GM18505 (cell line): ENCODE data around the gene REPIN1.

Experiments
- ATAC-seq: cut with Tn5 transposase; IDR thresholded peaks from one replicate; pipeline ENCODE4 v1.9.1; 2021; ENCODE audit not compliant: unreplicated experiment
- POLR2A ChIP-seq: IDR thresholded peaks from 4 replicates; pipeline ENCODE4 v1.6.1; 2011; ENCODE audit warnings: borderline replicate concordance; ENCODE audit not compliant: insufficient read depth, insufficient read length; ENCODE audit errors: extremely low read depth

REPIN1 gene

DNA sequence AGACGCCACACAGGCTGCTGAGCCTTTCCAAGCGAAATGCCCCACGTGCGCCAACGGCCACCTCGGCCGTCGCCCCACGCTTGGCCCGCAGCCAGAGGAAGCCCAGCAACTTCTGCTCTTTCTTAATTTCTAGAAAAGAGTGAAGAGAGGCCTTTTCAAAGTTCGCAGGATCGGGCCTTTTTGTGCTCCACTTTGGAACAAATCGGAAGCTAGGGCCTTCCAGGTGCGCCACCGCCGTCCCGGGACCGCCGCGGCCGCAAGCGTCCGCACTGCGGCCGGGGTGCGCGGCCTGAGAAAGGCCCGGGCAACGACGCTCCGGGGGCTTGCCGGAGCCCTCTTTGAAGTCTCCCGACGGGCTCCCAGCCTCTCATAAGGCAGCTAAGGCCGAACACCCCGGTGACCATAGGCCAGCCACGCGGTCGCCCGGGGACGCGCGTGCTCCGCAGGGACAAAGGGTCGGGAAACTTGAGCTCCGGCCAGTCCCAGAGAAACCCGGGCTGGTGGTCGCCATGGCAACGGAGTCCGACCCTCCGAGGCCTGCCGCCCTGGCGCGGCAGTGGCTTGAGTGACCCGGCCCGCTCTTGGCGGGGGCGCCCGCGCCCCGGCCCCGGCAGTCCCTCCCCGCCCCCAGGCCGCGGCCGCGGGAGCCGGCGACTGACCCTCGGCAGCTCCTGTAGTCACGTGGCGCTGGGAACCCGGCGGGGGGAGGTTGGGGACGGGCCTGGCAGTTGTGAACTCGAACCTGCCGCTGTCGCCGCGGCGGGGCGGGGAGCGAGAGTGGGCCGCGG lies at the start of gene REPIN1:
TSS of gene REPIN1 (plus strand) at position 727 of the 788 bp plus-strand sequence. CDS start 890 bp downstream, outside the sequence.
- TF ChIP-seq POLR2A = peak; percentile 79

DNA sequence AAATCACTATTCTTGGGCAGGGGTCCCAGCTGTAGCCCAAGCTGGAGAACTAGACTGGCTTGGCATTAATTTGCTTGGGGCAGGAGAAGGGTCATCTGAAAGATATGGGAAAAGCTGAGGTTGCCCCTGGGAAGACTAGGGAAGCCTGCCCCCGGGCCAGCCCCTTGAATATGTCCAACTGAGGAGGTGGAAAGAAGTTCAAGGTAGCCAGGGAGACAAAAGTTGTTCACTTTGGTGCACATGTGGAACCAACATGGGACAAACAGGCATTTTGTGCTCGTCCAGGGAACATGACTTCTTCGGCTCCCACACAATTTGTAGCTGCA lies 46.9 kb upstream of the REPIN1 start:
- TF ChIP-seq POLR2A = no peak
- no peak for ATAC-seq

More for the DNA sequence above, at the start of gene REPIN1:
- ATAC-seq = peak; percentile 49

DNA sequence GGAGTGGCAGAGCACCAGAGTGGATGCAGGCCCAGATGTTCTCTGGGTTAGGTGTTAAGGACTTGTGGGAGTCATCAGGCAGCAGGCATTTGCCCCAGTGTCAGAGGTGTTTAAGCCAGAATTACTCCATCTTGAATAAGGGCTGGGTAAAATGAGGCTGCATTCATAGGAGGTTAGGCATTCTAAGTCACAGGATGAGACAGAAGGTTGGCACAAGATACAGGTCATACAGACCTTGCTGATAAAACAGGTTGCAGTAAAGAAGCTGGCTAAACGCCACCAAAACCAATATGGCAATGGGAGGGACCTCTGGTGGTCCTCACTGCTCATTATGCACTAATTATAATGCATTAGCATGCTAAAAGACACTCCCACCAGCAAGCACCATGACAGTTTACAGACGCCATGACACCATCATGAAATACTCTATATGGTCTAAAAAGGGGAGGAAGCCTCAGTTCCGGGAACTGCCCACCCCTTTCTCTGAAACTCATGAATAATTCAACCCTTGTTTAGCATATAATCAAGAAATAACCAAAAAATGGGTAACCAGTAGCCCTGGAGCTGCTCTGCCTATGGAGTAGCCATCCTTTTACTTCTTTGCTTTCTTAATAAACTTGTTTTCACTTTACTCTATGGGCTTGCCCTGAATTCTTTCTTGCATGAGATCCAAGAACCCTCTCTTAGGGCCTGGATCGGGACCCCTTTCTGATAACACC lies 46.3 kb upstream of the REPIN1 start:
- ATAC-seq = no peak

DNA sequence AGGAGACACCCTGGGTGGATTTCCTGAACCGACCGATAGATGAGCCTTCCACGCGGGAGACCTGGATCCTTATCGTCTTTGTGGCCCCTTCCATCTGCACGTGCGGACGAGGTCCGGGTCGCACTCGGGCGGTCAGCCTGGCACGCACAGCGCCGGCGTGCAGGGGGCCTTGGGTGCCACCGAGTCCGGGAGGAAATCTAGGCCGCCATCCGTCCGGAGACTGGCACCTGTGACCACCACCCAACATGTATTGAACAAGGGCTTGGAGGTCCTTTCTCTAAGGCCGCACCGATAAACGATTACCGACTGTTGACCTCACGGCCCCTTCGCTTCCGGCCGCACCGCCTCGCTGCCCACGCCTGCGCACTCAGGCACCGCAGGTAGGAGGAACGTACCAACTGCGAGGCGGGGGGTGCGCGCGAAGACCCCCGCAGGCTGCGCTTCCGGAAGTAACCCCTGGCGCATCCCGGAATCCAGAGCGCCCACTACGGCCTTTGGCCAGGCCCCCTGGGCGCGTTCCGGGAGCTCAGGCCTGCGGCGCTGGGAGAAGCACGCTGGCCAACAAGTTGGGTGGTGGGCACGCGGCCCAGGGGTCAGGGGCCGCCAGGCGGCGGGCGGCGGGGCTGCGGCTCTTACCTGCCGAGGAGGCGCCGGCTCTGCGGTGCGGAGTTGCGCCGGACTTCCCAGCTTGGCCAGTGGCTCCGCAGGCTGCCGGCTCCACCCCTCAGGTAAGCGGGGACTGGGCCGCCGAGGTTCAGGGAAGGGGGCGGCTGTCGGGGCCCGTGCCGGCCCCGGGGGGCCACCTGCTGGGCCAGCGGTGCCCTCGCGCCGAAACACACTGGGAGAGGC lies 45.6 kb upstream of the REPIN1 start, which contains the start of the genes ACTR3C and LRRC61:
TSS of gene ACTR3C (minus strand) at position 713 of the 849 bp plus-strand sequence. CDS start 28,249 bp downstream, outside the sequence.
TSS of gene LRRC61 (plus strand) at position 523 of the 849 bp plus-strand sequence. CDS start 13,507 bp downstream, outside the sequence.
- ATAC-seq = peak; percentile 58
- TF ChIP-seq POLR2A = peak; percentile 90

More for the DNA sequence above, 46.3 kb upstream of the REPIN1 start:
- TF ChIP-seq POLR2A = no peak

DNA sequence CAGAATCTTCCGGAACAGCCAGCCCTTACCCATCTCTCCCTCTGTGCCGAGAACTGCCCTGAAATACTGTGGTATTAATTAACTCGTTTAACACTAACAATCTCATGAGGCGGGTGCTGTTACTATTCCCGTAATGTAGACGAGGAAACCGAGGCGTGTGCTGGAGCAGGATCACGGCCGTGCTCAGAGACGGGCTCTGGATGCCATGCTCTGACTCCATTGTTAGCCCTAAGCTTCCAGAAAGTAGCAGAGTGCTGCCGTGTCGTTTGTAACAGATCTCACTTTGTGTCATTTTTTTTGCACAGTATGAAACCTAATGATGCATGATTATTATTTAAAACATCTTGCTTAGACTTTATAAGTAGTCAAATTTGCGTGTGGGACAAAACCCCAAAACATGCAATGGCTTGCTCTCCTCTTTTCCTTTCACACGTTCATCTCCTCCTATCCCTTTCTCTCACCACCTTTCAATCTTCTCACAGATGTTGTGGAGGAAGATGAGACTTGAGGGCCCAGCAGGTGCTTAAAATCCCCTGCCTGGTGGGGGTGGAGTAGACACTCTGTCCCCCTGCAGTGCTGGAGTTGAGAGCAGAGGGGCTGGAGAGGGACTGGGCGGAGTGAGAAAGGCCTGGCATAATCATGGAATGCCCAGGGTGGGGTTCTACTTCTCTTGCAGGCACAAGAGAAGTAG lies 44.8 kb upstream of the REPIN1 start:
- no peak for TF ChIP-seq POLR2A
- peak; percentile 12 for ATAC-seq

DNA sequence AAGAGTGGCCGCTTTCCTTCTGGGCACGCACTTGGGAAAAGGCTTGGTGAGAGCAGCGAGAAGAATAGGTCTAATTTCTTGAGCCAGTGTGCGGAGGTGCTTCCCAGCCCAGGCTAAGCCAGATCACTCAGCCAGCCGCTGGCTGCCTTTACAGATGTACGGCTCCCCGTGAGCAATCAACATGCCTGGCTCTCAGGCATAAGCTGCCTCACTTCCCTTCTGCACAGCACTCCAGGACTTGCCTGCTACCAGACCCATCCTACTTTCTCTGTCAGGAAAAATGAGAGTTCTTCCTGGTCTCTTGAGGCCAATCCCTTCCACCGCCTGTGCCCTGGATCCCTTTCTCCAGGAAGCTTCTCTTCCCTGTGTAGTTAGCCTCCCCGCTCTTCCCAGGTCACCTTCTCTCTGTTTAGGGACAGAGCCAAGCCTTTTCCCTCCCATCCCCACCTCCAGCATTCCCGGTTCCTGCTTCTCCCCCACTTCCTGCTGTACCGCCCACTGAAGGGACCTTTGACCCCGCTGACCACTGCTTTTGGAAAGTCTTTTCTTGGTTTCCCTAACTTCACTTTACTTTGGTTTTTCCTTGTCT lies 44.2 kb upstream of the REPIN1 start:
- no peak for ATAC-seq
- TF ChIP-seq POLR2A = no peak

DNA sequence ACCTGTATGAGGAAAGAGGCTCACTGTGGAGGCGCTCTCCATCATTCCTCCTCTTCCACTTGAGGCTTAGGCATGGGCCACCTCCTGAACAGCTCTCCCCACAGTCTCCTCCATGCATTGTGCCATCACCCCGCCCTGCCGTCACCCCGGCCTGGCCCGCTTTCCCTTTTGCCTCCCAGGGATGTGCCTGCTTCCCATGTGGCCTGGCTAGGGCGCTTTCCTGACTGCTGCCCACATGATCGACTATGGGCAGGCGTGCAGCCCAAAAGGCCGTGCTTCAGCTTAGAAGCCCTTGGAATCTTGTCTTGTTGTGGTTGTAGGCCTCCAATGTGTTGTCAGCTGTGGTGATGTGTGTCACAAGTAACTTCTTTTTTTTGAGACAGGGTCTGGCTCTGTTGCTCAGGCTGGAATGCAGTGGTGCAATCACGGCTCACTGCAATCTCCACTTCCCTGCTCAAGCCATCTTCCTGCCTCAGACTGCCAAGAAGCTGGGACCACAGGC lies 43.5 kb upstream of the REPIN1 start:
- no peak for TF ChIP-seq POLR2A
- no peak for ATAC-seq

DNA sequence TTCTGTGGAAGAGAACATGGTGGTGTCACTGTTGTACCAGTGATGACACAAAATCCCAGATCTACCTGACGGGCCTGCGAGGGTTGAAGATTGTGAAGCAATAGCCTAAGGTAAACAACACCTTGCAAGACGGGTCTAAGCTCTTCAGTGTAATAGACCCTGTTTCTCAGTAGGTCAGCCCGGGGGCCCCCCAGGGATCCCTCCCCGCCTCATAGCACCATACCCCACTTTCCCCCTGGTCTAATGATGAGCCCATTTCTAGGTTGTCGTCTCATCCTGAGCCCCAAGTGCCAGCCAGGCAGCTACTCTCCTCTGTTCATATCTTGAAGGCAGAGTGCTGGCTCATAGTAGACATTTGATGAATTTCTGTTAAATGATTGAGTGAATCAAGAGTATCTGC lies 42.7 kb upstream of the REPIN1 start:
- no peak for ATAC-seq
- no peak for TF ChIP-seq POLR2A

DNA sequence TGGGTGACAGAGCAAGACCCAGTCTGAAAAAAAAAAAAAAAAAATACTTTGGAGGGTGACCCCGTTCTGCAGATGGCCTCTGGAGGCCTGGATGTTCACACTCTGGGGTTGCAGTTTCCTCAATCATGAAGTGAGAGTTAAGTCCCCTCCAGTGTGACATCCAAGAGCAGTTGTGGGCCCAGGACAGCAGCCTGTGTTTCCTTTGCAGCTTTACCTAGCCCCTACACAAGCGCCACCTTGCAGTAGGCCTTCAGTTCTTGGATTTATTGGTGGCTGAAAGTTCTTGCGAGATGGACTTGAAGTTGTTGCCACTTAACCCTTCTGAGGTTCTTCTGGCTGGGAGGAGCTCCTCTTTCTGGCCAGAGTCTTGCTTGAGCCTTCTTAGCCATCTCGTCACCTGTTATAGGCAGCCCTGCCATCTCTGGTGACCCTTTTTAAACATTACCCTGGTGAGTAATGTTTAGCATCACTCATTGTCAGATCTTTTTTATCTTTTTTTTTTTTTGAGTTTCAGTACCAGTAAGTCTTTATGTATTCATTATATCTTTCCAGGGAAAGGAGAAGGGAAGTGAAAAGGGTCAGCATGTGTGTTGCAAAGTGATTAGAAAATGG lies 41.9 kb upstream of the REPIN1 start:
- TF ChIP-seq POLR2A = no peak
- no peak for ATAC-seq

DNA sequence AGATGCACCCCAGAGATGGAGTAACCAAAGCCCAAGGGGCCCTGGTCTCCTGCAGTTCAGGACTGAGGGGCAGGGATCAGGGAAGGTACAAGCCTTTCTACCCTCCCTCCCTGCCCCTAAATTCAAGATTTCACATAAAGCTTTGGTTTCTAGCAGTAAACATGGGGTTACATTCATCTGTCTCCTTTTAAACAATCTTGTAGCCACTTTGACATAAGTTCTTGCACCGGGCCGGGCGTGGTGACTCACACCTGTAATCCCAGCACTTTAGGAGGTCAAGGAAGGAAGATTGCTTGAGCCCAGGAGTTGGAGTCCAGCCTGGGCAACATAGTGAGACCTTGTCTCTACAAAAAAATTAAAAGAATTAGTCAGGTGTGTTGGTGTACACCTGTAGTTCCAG lies 41.3 kb upstream of the REPIN1 start:
- no peak for TF ChIP-seq POLR2A

DNA sequence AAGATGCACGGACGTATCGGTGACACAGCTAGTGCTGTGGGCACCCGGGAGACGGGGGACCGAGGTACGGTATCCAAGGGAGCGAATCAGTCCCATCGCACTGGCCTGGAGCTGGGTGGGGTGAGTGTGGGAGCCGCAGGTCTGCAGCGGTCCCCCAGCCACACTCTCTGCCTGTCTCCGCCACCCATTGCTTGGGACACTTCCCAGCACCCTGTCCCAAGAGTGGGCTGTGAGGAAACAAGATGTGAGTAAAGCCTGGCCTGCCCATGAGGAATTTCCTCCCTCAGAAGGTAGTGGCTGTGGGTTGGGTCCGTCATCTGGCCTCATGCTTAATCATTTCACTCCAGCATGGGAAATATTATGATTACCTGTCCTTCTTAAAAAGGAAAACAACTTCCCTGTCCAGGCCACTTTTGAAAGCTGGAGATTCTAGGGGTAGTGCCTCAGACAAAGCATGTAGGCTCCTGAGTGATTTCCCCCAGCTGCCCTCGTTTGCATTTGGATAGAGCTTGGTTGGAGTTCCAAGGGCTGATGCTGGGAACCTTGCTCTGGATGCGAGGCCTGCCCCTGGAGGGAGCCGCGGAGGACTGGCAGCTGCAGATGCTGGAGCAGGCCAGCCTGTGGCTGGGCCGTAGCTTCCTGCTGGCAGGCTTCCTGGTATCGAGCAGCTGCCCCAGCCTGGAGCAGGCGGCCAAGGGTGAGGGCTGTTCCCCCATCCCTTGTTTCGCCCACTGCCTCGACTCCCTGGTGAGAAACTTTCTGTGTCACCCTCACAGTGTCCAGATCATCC lies 39.1 kb upstream of the REPIN1 start:
- no peak for ATAC-seq
- no peak for TF ChIP-seq POLR2A

More for the DNA sequence above, 41.3 kb upstream of the REPIN1 start:
- ATAC-seq = no peak

DNA sequence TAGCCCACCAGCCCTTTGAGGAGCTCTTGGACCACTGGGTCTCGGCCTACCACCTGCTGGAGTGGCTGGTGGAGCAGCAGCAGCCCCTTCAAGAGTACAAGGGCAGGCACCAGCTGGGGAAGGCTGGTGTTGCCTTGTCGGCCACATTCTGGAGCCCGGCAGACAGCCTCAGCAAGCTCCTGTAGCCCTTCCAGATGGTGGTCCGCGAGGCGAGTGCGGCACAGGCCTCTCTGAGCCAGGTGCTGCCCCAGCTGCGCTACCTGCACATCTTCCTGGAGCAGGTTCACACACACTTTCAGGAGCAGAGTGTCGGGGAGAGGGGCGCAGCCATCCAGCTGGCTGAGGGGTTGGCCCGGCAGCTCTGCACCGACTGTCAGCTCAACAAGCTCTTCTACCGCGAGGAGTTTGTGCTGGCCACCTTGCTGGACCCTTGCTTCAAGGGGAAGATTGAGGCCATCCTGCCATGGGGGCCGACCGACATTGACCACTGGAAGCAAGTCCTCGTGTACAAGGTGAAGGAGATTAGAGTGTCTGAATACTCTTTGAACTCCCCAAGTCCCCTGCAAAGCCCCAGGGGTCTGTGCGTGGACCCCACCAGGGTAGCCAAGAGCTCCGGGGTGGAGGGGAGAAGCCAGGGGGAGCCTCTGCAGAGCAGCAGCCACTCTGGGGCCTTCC lies 38.3 kb upstream of the REPIN1 start:
- ATAC-seq = no peak
- TF ChIP-seq POLR2A = no peak
